ENCODE results near the gene ABCC4. TPM values are rescaled to one million over a fixed set of nuclear protein-coding genes. Genes with fewer than 3 reads are reported as not detected.

ABCC4 gene
- total RNA-seq, 4 donors from 2014 or later = 5.7 to 23.3 (median 6.9) TPM

Small RNA genes lying within 50 kb of the gene (small RNA-seq; reads per million reads assigned to genes)
- gene RNU6-62P (not detected), gene RNY3P8 (not detected), gene RNY4P27 (11.5 reads per million, percentile 89 among the genes with 10 or more reads in this experiment)
